Measurements from ENCODE around the gene CUEDC2.

CUEDC2 gene

GRCh38 chr10:102421507-102421756, 10.9 kb downstream of the CUEDC2 start:
- no peaks in the 10 kb centered on the region for H3K36me3 ChIP-seq (replicated peaks; ENCODE audit: low read depth, low read length)
- peaks cover 21% of the 10 kb centered on the region for H3K4me1 ChIP-seq (ENCODE audit: low read length)
- no peaks in the 10 kb centered on the region for H3K27me3 ChIP-seq (ENCODE audit: low read depth, low read length)
- H4K20me1 ChIP-seq (ENCODE audit: insufficient read depth, low read length) = no peaks in the 10 kb centered on the region
- peaks cover 4% of the 10 kb centered on the region; the same call in 1 of the 2 replicates for H3K79me2 ChIP-seq (ENCODE audit: low read length)
- H3K9me3 ChIP-seq (ENCODE audit: insufficient read depth, low read length) = no peaks in the 10 kb centered on the region
- H3K4me2 ChIP-seq (ENCODE audit: low read length) = peak overlapping the region; percentile 82
- H2AFZ ChIP-seq (ENCODE audit: low read depth, low read length) = no peak overlapping the region
- peak overlapping the region; percentile 61 for H3K9ac ChIP-seq (ENCODE audit: low read length)
- TF ChIP-seq CTCF (IDR thresholded peaks at IDR 0.05; ENCODE audit: low read depth, low read length) = no peak
- no peak for TF ChIP-seq EZH2phosphoT487 (IDR thresholded peaks at IDR 0.05; ENCODE audit: low read depth)
- peak overlapping the region; percentile 82 for H3K4me3 ChIP-seq (ENCODE audit: low read length)
- peak overlapping the region; percentile 80 for H3K27ac ChIP-seq (ENCODE audit: low read length)

- Histone ChIP-seq H3K4me2 (ENCODE audit: low read length) (peak within 1 kb of the TSS; percentile 97), H4K20me1 (ENCODE audit: insufficient read depth, low read length) (no peaks in the 10 kb centered on the region), H3K4me1 (ENCODE audit: low read length) (peaks cover 16% of the 10 kb centered on the region), H3K4me3 (ENCODE audit: low read length) (peak within 1 kb of the TSS; percentile 82), H3K9ac (ENCODE audit: low read length) (peak within 1 kb of the TSS; percentile 61), H3K27ac (ENCODE audit: low read length) (peak within 1 kb of the TSS; percentile 80), H3K9me3 (ENCODE audit: insufficient read depth, low read length) (no peaks in the 10 kb centered on the region), H3K36me3 (replicated peaks; ENCODE audit: low read depth, low read length) (no peaks in the 10 kb centered on the region), H3K79me2 (ENCODE audit: low read length) (peaks cover 4% of the 10 kb centered on the region; the same call in 1 of the 2 replicates), H3K27me3 (ENCODE audit: low read depth, low read length) (no peaks in the 10 kb centered on the region), H2AFZ (ENCODE audit: low read depth, low read length) (peak within 1 kb of the TSS; percentile 74)
- TF ChIP-seq CTCF (IDR thresholded peaks at IDR 0.05; ENCODE audit: low read depth, low read length) (no peak), EZH2phosphoT487 (IDR thresholded peaks at IDR 0.05; ENCODE audit: low read depth) (no peak)
Observed at GRCh38 chr10:102420714-102421506, 11.5 kb downstream of the CUEDC2 start, which contains the start of gene FBXL15. Gene FBXL15 (plus strand): TSS chr10:102420836. CDS start chr10:102421130, 294 bp downstream.

- peak overlapping the region; percentile 80 for H3K27ac ChIP-seq (ENCODE audit: low read length)
- peak overlapping the region; percentile 74 for H2AFZ ChIP-seq (ENCODE audit: low read depth, low read length)
- H3K79me2 ChIP-seq (ENCODE audit: low read length) = peaks cover 4% of the 10 kb centered on the region; the same call in 1 of the 2 replicates
- no peaks in the 10 kb centered on the region for H4K20me1 ChIP-seq (ENCODE audit: insufficient read depth, low read length)
- no peaks in the 10 kb centered on the region for H3K27me3 ChIP-seq (ENCODE audit: low read depth, low read length)
- H3K9me3 ChIP-seq (ENCODE audit: insufficient read depth, low read length) = no peaks in the 10 kb centered on the region
- no peaks in the 10 kb centered on the region for H3K36me3 ChIP-seq (replicated peaks; ENCODE audit: low read depth, low read length)
- H3K9ac ChIP-seq (ENCODE audit: low read length) = peak overlapping the region; percentile 61
- no peak for TF ChIP-seq CTCF (IDR thresholded peaks at IDR 0.05; ENCODE audit: low read depth, low read length)
- TF ChIP-seq EZH2phosphoT487 (IDR thresholded peaks at IDR 0.05; ENCODE audit: low read depth) = no peak
- H3K4me2 ChIP-seq (ENCODE audit: low read length) = peak overlapping the region; percentile 97
- H3K4me1 ChIP-seq (ENCODE audit: low read length) = peaks cover 14% of the 10 kb centered on the region
- peak overlapping the region; percentile 82 for H3K4me3 ChIP-seq (ENCODE audit: low read length)
Observed at GRCh38 chr10:102420181-102420713, 12.1 kb downstream of the CUEDC2 start.

Data from OCI-LY3 (cell line).